ENCODE data around the gene CDK1.

Gene CDK1

DNA sequence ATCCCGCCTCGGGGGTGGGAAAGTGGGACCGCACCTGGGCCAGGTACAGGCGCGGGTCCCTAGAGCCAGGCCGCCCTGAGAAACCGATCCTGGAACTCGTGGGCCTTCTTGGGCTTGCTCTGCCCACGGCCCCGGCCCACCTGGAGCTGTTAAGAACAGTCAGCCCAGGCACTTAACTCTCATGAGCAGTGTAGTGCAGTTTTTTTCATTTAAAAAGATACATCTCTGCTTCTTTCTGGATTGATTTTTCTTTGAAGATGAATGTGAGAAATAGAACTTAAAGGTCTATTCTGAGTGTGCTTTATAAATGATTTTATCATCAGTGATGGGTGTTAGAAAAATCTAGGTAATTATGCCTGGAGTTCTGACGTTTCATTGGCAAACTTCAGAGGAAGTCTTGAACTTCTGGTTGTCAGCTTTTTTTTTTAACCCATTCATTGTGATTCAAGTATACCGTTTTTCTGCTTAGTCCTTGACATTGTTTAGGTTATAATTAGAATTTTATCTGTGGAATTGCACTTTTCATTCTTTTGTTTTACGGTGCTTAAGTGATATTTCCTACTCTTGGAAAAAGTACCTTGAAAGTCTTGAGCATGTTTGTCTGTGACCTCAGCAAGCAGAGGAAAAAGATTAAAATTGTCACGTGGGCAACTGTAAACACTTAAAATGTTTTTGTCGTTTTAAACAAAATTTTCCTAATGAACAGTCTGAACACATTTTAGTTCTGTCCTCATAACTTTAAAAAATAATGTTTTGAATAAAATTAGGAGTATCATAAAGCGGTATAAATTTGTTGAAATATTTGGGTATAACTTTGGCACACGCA is 906 bp downstream of the CDK1 start:
- DNase-seq: peak; percentile 42

DNA sequence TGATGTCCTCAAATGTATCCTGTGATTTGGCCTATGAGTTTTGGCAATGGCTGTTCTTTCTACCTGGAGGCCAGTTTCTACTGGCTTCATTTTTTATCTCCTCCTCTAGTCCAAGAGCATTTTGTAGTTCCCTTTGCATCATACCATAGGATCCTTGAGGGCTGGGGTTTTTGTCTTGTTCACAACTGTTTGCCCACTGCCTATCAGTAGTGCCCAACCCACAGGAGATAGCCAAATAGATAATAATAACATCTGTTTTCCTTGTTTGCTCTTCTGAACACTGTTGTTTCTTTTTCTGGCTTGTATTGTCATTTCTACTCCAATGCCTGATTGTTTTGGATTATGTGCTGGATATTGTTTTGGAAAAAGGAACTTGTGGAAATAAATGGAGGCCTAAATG is 3.4 kb downstream of the CDK1 start:
- peak; percentile 52 for DNase-seq

DNA sequence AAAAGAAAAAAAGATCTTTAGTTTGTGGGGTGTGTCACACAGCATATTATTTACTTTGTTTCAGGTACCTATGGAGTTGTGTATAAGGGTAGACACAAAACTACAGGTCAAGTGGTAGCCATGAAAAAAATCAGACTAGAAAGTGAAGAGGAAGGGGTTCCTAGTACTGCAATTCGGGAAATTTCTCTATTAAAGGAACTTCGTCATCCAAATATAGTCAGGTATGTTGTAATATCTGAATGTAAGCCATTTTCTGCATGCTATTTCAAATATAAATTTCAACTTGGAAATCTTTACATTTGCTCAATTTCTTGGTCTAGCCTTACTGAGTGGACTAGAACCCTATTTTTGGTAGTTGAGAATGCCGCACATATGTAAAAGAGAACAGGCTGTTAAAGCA is 6.4 kb downstream of the CDK1 start:
- DNase-seq: no peak

DNA sequence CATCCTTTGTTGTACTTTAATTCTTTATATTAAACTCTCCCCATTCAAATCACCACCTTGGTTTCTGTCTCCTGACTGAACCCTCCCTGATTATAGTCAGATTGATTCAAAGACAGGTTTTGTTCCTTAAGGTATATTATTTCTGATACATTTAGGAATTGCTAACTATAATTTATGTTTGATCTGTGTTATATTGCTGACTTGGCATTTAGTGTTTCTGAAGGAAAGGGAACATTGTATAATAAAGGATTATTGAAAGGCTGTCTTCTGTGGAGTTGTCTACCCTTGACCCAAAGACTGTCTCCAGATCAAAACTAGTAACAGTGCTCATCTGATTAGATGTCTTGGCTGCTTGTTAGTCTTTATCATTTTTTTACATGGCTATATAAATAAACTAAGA is 10.3 kb downstream of the CDK1 start:
- no peak for DNase-seq

DNA sequence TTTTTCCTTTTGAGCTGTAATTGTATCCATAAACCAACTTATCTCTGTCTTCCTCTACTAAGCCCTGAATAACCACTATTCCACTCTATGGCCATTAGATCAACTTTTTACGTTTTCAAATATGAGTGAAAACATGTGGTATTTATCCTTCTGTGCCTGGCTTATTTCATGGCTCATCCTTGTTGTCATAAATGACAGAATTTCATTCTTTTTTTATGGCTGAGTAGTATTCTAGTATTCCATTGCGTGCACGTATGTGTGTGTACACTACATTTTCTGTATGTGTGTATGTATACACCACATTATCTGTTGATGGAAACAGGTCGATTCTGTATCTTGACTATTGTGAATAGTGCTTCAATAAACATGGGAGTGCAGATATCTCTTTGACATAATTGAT is 11.1 kb downstream of the CDK1 start:
- DNase-seq: no peak

DNA sequence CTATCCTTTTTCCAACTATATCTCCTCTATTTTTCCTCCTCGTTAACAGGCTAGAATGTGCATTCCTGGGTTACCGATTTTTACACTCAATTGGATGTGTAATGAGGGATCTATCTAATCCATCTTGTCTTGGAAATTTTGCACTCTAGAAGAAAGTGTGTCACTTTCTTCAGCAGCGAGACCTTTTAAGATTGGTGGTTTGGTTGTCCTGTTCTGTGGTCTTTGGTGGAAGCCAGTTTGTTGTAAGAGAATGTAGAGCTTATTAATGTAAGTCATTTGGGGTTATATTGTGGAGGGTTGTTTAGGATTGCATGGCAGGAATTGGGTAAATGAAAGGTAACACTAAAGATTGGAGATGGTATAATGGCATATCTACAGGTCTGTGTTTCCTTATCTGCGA is 16.7 kb downstream of the CDK1 start:
- no peak for DNase-seq

DNA sequence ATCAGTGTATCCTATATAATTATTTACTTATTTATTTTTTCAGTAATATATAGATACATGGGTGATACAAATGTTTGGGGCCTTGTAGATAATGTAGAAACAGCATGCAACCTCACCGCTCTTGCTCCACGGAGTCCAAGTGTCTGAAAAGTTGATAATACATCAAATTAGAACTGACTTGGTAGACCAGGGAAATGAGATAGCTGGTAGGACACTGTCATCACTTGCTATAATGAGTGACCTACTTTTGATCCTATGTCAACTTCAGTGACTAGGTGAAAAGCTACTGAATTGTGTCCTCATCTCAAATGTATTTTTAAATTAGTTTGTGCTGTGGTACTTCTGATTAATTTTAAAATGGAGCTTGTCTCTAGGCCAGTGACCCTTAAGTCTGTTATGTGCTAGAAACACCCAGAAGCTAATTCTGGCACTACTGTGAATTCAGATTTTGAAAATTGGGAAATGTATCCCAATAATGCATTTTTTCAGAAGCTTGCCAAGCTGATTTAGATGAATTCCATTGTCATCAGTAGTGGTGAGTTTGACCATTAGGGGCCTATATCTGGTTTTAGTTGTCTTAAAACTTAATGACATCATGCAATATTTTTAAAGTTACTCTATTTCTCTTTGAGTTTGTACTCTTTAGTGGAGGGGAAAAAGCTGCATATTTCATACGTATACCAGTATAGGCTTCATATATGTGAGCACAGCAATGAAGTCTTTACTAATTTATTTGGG is 17.4 kb downstream of the CDK1 start:
- no peak for DNase-seq

DNA sequence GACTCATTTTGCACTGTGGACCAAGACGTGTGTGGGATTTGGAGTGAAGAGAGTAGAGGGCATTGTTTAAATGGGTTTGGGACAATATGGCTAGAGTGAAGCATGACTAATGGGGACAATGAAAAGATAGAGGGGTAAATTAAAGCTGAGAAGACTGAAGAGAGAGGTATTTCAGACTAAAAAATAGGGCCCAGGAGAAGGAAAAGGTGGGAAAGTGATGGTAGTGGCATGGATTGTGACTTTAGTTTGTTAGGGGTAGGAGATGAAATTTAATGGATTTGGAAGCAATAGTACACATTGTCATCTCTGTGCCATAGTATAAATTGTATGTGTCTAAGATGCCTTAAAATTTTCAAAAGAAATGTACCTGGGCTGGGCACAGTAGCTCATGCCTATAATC is 18.2 kb downstream of the CDK1 start:
- no peak for DNase-seq

DNA sequence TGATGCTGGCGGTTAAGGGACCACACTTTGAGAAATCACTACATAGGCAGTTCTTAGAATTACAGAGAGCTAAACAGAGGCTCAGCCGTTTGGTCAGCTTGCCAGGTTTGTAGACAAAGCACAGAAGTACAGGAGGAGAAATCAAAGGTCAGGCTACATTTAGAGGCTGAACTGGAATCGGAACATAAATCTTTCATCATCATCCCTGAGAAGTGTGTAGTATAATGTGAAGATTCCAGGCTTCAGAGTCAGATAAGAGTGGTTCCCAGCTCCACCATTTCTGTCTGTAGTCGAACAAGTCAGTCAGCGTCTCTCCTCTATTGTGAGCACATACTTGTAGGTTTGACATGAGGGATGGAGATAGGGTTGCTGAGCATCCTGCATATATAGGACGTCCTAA is 18.9 kb downstream of the CDK1 start:
- no peak for DNase-seq

DNA sequence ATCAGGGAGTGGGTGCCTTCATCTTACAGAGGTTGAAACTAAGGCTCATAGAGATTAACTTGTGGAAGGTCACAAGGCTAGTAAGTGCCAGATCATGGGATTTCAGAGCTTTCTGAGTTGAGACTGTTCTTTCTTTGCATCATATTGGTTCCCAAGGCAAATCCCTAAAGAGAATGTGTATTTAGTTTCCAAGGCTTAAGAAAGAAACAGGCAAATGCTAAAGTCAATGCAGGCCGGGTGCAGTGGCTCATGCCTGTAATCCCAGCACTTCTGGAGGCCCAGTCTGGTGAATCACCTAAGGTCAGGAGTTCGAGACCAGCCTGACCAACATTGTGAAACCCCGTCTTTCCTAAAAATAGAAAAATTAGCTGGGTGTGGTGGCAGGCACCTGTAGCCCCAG is 19.8 kb downstream of the CDK1 start:
- DNase-seq: no peak

DNA sequence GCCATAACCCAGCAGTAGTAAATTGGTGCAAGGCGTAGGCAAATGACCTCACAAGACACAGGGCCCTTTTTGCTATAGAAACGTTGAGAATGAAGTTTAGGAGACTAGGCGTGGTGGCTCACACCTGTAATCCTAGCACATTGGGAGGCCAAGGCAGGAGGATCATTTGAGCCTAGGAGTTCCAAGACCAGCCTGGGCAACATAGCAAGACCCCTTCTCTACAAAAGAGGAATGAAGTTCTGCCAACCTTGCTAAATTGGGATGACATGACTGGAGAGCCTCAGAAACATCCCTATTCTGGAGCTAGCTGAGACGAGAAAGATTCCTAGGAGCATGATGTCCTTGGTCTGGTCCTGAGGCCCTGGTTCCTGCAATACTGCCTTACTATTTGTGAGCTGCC is 20.6 kb downstream of the CDK1 start:
- DNase-seq: no peak

DNA sequence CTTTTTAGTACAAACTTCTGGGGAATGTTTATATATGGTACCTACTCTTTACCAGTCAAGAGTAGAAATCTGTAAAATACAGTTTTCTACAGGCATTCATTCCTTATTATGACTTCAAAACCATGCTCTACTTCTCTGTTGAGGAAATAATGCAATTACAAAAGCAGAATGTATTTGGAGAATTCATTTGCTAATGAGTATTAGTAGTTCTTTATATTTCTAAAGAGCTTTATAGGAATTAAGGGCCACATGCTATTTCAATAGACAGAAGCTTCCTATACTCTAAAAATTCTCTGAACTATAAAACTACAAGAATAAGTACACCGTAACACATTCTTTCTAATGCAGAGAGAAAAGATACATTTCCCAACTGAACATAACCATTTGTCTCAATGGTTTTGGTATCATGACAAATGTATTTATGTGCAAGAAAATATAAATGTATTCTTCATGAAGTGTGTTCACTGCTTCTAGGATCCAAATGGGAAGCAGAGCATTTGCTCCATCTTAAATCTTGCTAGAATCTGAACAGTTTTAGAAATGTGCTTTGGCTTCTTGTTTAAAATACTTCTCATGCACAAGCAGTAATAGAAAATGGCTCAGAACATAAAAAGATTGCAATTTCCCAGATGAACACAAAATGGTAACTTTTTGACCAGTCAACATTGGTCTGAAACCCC is 21.8 kb downstream of the CDK1 start:
- no peak for DNase-seq

DNA sequence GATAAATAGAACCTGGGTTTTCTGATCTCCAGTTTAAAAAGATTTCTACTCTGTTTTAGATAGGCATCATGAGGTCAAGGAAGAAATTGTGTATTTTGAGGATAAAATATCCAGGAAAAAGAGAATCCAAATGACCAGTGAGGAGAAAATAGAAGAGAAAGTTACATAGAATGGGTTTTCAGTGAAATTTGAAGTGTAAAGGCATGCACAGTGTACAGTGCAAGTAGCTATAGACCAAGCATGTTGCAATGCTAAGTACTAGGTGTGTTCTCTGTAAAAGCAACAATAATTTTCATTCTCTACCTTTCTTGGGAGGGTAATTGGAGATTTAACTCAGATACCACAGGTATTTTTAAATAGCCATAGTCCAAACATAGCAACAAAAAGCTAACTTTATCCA is 22.6 kb downstream of the CDK1 start:
- no peak for DNase-seq

DNA sequence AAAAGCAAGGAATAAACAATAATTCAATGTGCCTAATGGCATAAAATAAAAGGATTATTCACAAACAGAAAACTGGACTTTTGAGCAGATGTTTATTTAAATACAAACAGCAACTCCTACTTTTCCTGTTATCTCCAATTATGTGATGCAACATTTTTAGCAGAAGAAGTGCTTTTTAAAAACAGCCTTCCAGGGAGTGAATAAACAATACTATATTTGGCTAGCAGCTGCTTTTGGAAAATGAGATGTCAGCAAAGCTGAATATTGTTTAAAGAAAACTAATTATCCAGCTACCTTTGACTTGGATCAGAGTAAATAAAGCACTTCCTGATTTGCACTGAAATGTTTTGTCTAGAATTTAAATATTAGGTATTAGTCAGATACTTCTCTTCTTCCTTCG is 23.2 kb downstream of the CDK1 start:
- no peak for DNase-seq

DNA sequence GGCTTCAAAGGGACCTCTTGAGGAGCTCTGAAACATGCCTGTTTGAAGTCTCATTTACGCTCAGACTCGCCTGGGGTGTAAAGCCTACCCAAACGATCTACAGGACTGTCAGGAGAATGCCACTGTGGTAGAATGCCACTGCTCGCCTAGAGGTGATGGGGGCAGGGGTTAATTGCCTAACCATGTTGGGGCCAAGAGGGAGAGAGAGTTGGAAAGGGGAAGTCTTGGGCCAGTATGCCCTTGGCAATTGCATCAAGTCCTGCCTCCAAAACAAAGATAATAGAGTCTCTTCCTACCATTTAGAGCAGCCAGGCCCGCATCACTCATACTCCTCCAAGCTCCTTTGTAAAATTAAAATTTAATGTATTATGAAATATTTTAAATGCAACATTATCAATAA is 25.2 kb downstream of the CDK1 start:
- no peak for DNase-seq

DNA sequence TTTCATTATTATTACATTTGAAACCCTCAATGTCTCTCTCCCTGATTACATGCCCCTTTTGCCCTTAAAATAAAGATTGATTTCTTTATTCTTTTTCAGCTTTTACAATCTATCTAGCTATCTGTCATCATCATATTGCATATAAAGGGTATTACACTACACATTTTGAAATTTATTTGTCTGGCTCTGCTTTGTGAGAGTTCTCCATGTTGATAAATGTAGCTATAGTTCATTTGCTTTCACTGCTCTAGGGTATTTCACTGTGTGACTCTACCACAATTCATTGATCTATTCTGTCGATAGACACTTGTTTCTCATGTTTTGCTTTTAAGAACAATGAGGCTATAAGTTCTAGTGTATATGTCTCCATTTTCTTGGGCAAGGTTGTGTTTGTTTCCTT is 25.6 kb downstream of the CDK1 start:
- no peak for DNase-seq

DNA sequence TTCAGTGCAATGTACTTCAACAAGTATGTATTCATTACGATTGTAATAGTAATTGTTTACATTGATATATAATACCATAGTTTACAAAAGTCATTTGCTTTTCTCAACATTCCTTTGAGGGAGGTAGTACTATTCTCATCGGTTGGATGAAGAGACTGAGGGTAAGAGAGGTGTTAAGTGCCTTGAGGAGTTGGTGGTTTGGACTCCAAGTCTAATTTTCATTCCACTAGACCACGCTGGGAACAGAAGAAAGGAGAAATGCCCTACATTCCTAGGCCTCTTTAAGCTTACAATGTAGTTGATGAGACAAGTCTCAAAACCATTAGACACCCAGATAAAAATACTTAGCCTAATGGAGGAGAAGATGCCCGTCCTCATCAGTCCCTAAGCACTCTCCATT is 28.6 kb downstream of the CDK1 start:
- DNase-seq: no peak

DNA sequence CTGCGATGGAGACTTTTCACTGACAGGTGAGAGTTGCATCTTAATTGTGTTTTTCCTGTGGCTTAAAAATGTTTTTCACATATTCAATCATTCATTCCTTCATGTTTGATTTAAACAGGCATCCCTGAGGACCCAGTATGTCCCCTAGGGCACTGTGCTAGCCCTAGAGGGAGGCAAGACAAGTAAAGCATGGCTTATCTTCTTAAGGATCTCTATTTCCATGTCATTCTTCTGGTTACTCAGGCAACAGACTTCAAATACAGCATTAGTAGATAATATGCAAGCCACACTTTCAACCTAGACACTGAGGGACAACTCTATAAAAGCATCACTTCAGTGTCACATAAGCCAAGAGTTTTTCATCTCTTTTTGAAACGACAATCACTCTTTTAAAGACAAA is 29.2 kb downstream of the CDK1 start:
- no peak for DNase-seq

DNA sequence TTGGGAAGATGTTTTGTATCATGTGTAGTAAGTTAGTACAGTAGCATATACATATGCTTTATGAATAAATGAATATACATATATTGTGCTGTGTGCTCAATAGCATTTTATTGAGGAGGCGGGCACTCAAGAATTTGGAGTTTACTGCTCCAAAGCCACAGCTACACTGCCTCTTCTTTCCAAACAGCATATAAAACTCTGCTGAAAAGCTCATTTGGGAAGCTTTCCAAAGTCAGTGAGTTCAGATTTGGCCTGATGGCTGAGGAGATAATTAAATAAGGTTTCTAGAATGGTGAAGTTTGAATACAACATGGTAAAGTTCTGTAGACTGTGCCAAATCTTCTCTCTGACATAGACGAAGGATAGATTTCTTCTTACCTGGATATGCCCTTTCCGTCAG is 29.8 kb downstream of the CDK1 start:
- DNase-seq: no peak

DNA sequence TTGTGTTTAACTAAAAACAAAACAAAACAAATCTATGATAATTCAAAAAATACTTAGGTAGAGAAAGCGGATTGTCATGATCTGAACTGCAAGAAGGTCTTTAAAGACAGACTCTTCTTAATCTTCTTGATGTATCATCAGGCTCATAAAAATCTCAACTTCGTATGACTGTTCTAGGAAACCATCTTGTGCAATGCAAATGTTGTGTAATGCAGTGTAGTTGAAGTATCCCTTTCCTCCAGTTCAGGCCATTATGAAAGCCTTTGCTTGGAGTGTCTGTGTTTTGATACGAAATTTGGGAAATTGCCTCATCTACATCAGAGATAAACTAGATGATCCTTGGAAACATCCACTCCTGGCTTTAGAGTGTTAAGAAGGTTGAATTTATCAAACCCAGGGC is 30.9 kb downstream of the CDK1 start:
- DNase-seq: no peak

DNA sequence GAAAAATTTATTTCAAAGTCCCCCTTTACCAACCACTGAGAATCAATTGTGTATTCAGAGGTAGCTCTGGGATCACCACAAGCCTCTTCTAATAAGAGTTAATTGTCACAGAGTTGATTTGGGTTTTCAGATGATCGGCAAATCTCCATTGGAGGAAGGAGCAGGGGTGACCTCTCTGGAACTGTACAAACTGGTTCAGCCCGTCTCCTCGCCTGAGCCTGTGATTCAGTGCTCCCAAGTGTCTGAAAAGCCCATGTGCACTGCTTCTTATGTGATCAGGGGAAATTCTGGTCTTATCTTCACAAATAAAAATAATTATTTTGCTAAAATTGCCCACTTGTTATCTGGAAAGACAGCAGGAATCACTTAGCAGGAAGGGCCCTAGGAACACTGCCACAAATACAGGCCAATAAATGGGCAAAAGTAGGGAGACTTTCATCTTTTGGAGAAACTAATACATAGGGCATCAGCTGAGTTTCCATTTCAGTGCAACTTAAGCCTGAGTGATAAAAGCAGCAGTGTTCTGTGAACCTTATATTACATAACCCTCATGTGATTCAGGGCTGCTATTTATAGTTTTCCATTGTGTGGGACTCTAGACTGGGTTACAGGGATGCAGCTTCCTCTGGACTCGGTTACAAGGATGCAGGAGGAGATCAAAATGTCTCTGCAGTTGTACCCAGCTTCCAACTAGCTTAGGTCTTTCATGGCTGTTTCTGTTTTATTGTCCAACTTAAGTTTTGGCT is 32.3 kb downstream of the CDK1 start:
- no peak for DNase-seq

DNA sequence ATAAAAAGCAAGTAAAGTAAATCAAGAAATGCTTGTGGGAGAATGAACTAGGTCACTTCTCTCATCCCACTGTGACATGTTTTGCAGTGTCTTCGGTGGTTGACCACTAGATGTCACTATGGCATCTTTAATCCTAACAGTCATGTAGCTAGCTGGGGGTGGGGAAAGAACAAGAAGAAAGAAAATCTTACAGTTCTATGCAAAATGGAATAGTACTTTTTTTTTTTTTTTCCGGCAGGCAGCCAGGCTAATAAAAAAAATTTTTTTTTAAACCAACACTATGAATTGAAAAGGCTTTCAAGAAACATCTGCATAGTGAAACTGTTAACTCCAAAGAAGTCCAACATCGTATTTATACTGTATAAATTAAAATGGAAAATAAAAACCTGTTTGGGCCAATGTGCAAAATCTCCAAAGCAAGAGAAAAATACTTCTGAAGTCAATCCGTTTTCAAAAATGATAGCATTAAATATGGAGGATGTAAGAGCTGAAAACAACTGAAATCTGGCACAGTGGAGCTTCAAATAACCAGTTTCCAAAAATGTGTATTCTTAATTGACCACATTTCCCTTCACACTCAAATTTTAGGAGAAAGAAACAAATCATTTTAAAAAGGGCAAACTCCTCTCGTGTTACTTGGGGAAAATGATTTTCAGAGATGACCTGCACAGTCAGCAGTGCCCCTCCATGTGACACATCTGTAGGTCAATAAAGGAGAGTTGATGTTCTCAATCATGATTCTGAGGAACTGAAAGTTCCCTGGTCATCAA is 38.5 kb downstream of the CDK1 start:
- DNase-seq: peak; percentile 81

DNA sequence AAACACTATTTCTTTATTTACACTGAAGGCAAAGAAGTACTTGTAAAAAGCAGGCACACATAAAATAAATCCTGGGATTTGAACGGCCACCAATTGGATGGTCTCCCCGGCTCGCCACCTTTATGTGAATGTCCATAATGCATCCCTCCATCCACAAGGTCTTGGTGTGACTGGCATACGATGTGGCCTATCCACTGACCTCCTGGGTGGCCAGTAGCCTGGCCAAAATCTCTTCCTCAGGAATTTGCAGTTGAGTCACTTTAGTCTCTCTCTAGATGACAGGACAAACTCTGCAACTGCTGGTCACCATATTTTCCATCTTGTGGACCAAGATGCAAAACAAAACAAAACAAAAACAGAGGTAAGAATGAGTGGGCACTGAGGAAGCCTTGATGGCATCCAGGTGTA is 39.1 kb downstream of the CDK1 start:
- no peak for DNase-seq
